ENCODE results near the gene CYBC1. TPM values are rescaled to one million over a fixed set of nuclear protein-coding genes. Genes with fewer than 3 reads are reported as not detected.

The CYBC1 gene
- total and polyA plus RNA-seq, 2 of the 8 experiments (the other 6 are each of a cell fraction or from before 2014, with no cell fraction given): 74.6 to 81.4 TPM

GRCh38 chr17:82424863-82425159 lies 25.7 kb downstream of the CYBC1 start:
- Histone ChIP-seq H3K36me3 (ENCODE audit: control insufficient read depth in 2 of 4, insufficient read depth in 4 of 4, low read length in 3 of 4) (peaks cover 0 to 2% (median 0%) of the 10 kb centered on the region in 4 experiments; a peak in 1 of 8 replicates), H3K23ac (ENCODE audit: insufficient read length) (no peak overlapping the region), H2AFZ (ENCODE audit: low read length) (no peak overlapping the region), H3K9ac (replicated peaks in 1 of 4; ENCODE audit: extremely low read depth in 1 of 4, low read depth in 3 of 4, low read length in 3 of 4) (no peak overlapping the region), H3K14ac (ENCODE audit: insufficient read length) (no peak overlapping the region), H3K4me3 (ENCODE audit: extremely low read depth in 1 of 4, insufficient read depth in 2 of 4, low read depth in 3 of 4, low read length in 4 of 4) (no peak overlapping the region), H4K8ac (ENCODE audit: extremely low read depth, insufficient read depth, low read length) (no peak overlapping the region), H3K9me3 (ENCODE audit: insufficient read depth in 2 of 2, low read depth in 1 of 2, low read length in 1 of 2) (peaks cover 0 to 3% of the 10 kb centered on the region in 2 experiments; a peak in 1 of 4 replicates), H3K27me3 (replicated peaks in 1 of 4; ENCODE audit: control insufficient read depth in 3 of 4, extremely low read depth in 1 of 4, insufficient read depth in 3 of 4, low read length in 3 of 4) (no peaks in the 10 kb centered on the region), H4K5ac (ENCODE audit: insufficient read length, low read depth, low read length) (no peak overlapping the region), H2BK20ac (ENCODE audit: low read length) (no peak overlapping the region), H3K56ac (replicated peaks; ENCODE audit: insufficient read length, low read depth, low read length) (no peak overlapping the region), H4K20me1 (replicated peaks in 1 of 2; ENCODE audit: control insufficient read depth in 1 of 2, insufficient read depth in 2 of 2, low read length in 2 of 2) (peaks cover 2 to 3% of the 10 kb centered on the region in 2 experiments), H2AK5ac (ENCODE audit: low read depth, low read length) (no peak overlapping the region), H2BK12ac (ENCODE audit: low read depth, low read length) (no peak overlapping the region), H3K4ac (replicated peaks; ENCODE audit: insufficient read length, low read depth, low read length) (no peak overlapping the region), H3K4me1 (replicated peaks in 1 of 4; ENCODE audit: control insufficient read depth in 3 of 4, insufficient read depth in 4 of 4, low read length in 3 of 4) (no peaks in the 10 kb centered on the region; a peak in 1 of 7 replicates), H4K91ac (replicated peaks; ENCODE audit: insufficient read length, low read length) (no peak overlapping the region), H3K79me2 (ENCODE audit: control insufficient read depth in 1 of 2, insufficient read depth in 2 of 2, low read length in 2 of 2) (no peaks in the 10 kb centered on the region), H3K27ac (ENCODE audit: low read depth, low read length) (no peak overlapping the region), H2BK5ac (ENCODE audit: low read depth, low read length) (no peak overlapping the region), H3K4me2 (ENCODE audit: insufficient read depth in 1 of 2, low read depth in 2 of 2, low read length in 2 of 2) (no peak overlapping the region), H2BK120ac (replicated peaks; ENCODE audit: low read depth, low read length) (no peak overlapping the region), H3K79me1 (ENCODE audit: low read depth, low read length) (no peaks in the 10 kb centered on the region), H3K18ac (ENCODE audit: extremely low read depth, low read length) (no peak overlapping the region), H2BK15ac (ENCODE audit: low read length) (no peak overlapping the region), H3K23me2 (ENCODE audit: low read depth, low read length) (no peaks in the 10 kb centered on the region)
- FAIRE-seq (no peak), DNase-seq (ENCODE audit: low read depth in 1 of 2, low spot score in 2 of 2) (no peak)
- CTCF ChIA-PET (ENCODE audit: partially characterized antibody): interaction anchor here (0.7 to 4.8 kb wide), 19 partner anchors 9 to 173 kb away, joined by 3 to 17 read pairs (median 5); no protein-coding TSS in a partner anchor
- POLR2A ChIA-PET (ENCODE audit: partially characterized antibody): interaction anchor here (0.7 to 1.3 kb wide), 3 partner anchors 8 to 42 kb away, joined by 3 to 4 read pairs (median 3); no protein-coding TSS in a partner anchor
- WGBS, 2 experiments (ENCODE audit: extremely low coverage in 1 of 2, insufficient coverage in 1 of 2, insufficient read length in 1 of 2, insufficient replicate concordance in 2 of 2, low coverage in 1 of 2, low lambda C conversion rate in 2 of 2, missing lambda C conversion rate in 1 of 2): 86% methylated on average over 2 of the region's 2 CpGs; no CpG with 5 or more reads in 1 of the 2 experiments
- TF ChIP-seq SP2 (IDR thresholded peaks at IDR 0.05; ENCODE audit: low read length) (no peak), TCF12 (IDR thresholded peaks at IDR 0.05; ENCODE audit: low read depth, low read length) (no peak), JUND (IDR thresholded peaks at IDR 0.05; ENCODE audit: low read length) (no peak), POLR2AphosphoS5 (IDR thresholded peaks at IDR 0.05; ENCODE audit: low read depth, low read length) (no peak), SP1 (IDR thresholded peaks at IDR 0.05; ENCODE audit: low read depth, low read length) (no peak), CREB1 (IDR thresholded peaks at IDR 0.05) (no peak), ATF2 (IDR thresholded peaks at IDR 0.05; ENCODE audit: low read length) (no peak), TAF7 (optimal IDR thresholded peaks at IDR 0.05; ENCODE audit: borderline replicate concordance, low read depth, low read length) (no peak)

All from H1 (cell line).